HEK293 (cell line): Measurements from ENCODE around the gene SIK3.

Experiments used
- CTCF ChIA-PET: fragments of 350-600 bp; formaldehyde crosslinking; extraction: SDS; loops from one replicate; lab custom pipeline; 2021; ENCODE audit warnings: antibody characterized with exemption; lab: Yijun Ruan, JAX
- POLR2A ChIA-PET: fragments of 300-600 bp; formaldehyde crosslinking; extraction: SDS; loops from one replicate; lab custom pipeline; 2020; ENCODE audit warnings: antibody characterized with exemption, inconsistent platforms; lab: Yijun Ruan, JAX
- H3K27ac ChIP-seq: fragments of 200-500 bp; sonication (Bioruptor generic); 2 replicates; pipeline ENCODE4 v1.5.1; 2014; ENCODE audit warnings: low read depth, low read length, control low read depth, inconsistent platforms; ENCODE audit errors: extremely low read depth
- H3K36me3 ChIP-seq, 2 experiments: fragments of 200-500 bp in 1 of 2; sonication (Bioruptor generic) in 1 of 2; 1 replicate in 1 of 2; 2 replicates in 1 of 2; pipeline ENCODE4 v1.5.1; 2014 to 2017; ENCODE audit warnings: inconsistent platforms in 2 of 2, low read length in 2 of 2; ENCODE audit not compliant: control insufficient read depth in 2 of 2, insufficient read depth in 1 of 2
- H3K4me1 ChIP-seq: fragments of 200-500 bp; sonication (Bioruptor generic); 2 replicates; pipeline ENCODE4 v1.5.1; 2014; ENCODE audit warnings: mild to moderate bottlenecking, low read length, inconsistent platforms; ENCODE audit not compliant: control insufficient read depth, insufficient read depth
- H3K4me3 ChIP-seq: 2 replicates; pipeline ENCODE4 v1.5.1; 2011; ENCODE audit warnings: low read depth, mild to moderate bottlenecking, control low read depth, low read length, moderate library complexity
- H3K9me3 ChIP-seq: fragments of 200-500 bp; sonication (Bioruptor generic); 2 replicates; pipeline ENCODE4 v1.5.1; 2014; ENCODE audit warnings: low read depth, low read length, inconsistent platforms; ENCODE audit not compliant: control insufficient read depth, insufficient read depth
- EGR2 ChIP-seq: fragments of 450-650 bp; formaldehyde crosslinking; IDR thresholded peaks from 2 replicates; pipeline ENCODE4 v1.5.1; 2016; ENCODE audit warnings: low read depth, missing biosample characterization, missing genetic modification characterization
- IKZF3 ChIP-seq: fragments of 450-650 bp; IDR thresholded peaks from 2 replicates; pipeline ENCODE4 v1.5.0; 2018; ENCODE audit warnings: missing biosample characterization, mild to moderate bottlenecking, missing genetic modification characterization, moderate library complexity
- KLF1 ChIP-seq: fragments of 450-650 bp; formaldehyde crosslinking; IDR thresholded peaks from 2 replicates; pipeline ENCODE4 v1.5.1; 2016; ENCODE audit warnings: missing biosample characterization, missing genetic modification characterization
- PRDM4 ChIP-seq: fragments of 450-650 bp; formaldehyde crosslinking; IDR thresholded peaks from 2 replicates; pipeline ENCODE4 v1.5.1; 2017; ENCODE audit warnings: missing biosample characterization, missing genetic modification characterization
- SP7 ChIP-seq: fragments of 450-650 bp; formaldehyde crosslinking; IDR thresholded peaks from 2 replicates; pipeline ENCODE4 v1.5.1; 2016; ENCODE audit warnings: missing biosample characterization, missing genetic modification characterization
- ZFHX2 ChIP-seq: fragments of 450-650 bp; formaldehyde crosslinking; conservative IDR thresholded peaks from 2 replicates; pipeline ENCODE4 v1.5.1; 2016; ENCODE audit warnings: missing biosample characterization, missing genetic modification characterization
- ZFP69B ChIP-seq: fragments of 450-650 bp; formaldehyde crosslinking; IDR thresholded peaks from 2 replicates; pipeline ENCODE4 v1.5.1; 2016; ENCODE audit warnings: missing biosample characterization, missing genetic modification characterization
- ZNF23 ChIP-seq: fragments of 450-650 bp; formaldehyde crosslinking; IDR thresholded peaks from 2 replicates; pipeline ENCODE4 v1.5.1; 2016; ENCODE audit warnings: missing biosample characterization, missing genetic modification characterization, borderline replicate concordance
- ZNF394 ChIP-seq: fragments of 450-650 bp; formaldehyde crosslinking; IDR thresholded peaks from 2 replicates; pipeline ENCODE4 v1.5.1; 2016; ENCODE audit warnings: missing biosample characterization, missing genetic modification characterization, mild to moderate bottlenecking, moderate library complexity, borderline replicate concordance
- ZNF501 ChIP-seq: fragments of 450-650 bp; formaldehyde crosslinking; IDR thresholded peaks from 2 replicates; pipeline ENCODE4 v1.5.1; 2016; ENCODE audit warnings: missing biosample characterization, missing genetic modification characterization
- ZNF544 ChIP-seq: fragments of 450-650 bp; formaldehyde crosslinking; IDR thresholded peaks from 2 replicates; pipeline ENCODE4 v1.5.0; 2017; ENCODE audit warnings: missing biosample characterization, missing genetic modification characterization
- ZNF626 ChIP-seq: fragments of 450-650 bp; sonication (Bioruptor Pico); formaldehyde crosslinking; IDR thresholded peaks from 2 replicates; pipeline ENCODE4 v1.5.1; 2018; ENCODE audit warnings: missing biosample characterization, missing genetic modification characterization, inconsistent platforms
- ZNF830 ChIP-seq: fragments of 450-650 bp; IDR thresholded peaks from 2 replicates; pipeline ENCODE4 v1.5.0; 2018; ENCODE audit warnings: missing biosample characterization, missing genetic modification characterization, low read depth, mild to moderate bottlenecking, moderate library complexity
- TF ChIP-seq, protein P1 (sequence below): fragments of 450-650 bp; formaldehyde crosslinking; IDR thresholded peaks from 2 replicates; pipeline ENCODE4 v1.5.1; 2017; ENCODE audit warnings: missing biosample characterization, missing genetic modification characterization
- TF ChIP-seq, protein P2 (sequence below): fragments of 450-650 bp; formaldehyde crosslinking; IDR thresholded peaks from 2 replicates; pipeline ENCODE4 v1.5.1; 2016; ENCODE audit warnings: missing biosample characterization, missing genetic modification characterization

The SIK3 gene

GRCh38 chr11:117042689-117043088 lies 55.5 kb downstream of the SIK3 start (continued):
- TF ChIP-seq, protein P1, sequence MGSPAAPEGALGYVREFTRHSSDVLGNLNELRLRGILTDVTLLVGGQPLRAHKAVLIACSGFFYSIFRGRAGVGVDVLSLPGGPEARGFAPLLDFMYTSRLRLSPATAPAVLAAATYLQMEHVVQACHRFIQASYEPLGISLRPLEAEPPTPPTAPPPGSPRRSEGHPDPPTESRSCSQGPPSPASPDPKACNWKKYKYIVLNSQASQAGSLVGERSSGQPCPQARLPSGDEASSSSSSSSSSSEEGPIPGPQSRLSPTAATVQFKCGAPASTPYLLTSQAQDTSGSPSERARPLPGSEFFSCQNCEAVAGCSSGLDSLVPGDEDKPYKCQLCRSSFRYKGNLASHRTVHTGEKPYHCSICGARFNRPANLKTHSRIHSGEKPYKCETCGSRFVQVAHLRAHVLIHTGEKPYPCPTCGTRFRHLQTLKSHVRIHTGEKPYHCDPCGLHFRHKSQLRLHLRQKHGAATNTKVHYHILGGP (tag by site-specific recombination): no peak
- no peak for TF ChIP-seq KLF1 (tag by site-specific recombination)
- no peak for TF ChIP-seq ZNF501 (tag by site-specific recombination)
- no peak for TF ChIP-seq ZNF394 (tag by site-specific recombination)
- peak; percentile 81 for TF ChIP-seq IKZF3 (tag by site-specific recombination)
- no peak for TF ChIP-seq ZNF23 (tag by site-specific recombination)
- no peak for TF ChIP-seq ZNF830 (tag by site-specific recombination)
- TF ChIP-seq ZFP69B (tag by site-specific recombination): no peak
- TF ChIP-seq, protein P2, sequence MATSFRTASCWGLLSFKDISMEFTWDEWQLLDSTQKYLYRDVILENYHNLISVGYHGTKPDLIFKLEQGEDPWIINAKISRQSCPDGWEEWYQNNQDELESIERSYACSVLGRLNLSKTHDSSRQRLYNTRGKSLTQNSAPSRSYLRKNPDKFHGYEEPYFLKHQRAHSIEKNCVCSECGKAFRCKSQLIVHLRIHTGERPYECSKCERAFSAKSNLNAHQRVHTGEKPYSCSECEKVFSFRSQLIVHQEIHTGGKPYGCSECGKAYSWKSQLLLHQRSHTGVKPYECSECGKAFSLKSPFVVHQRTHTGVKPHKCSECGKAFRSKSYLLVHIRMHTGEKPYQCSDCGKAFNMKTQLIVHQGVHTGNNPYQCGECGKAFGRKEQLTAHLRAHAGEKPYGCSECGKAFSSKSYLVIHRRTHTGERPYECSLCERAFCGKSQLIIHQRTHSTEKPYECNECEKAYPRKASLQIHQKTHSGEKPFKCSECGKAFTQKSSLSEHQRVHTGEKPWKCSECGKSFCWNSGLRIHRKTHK (tag by site-specific recombination): no peak
- 0 out of 2 replicates have a peak, but pooled peaks have one; percentile 24 for TF ChIP-seq PRDM4

- H3K4me1 ChIP-seq: peaks cover 17% of the 10 kb centered on the region
- no peak overlapping the region for H3K4me3 ChIP-seq
- ChIA-PET POLR2A (interaction anchor here (0.6 to 1.5 kb wide), 2 partner anchors 14 to 273 kb away, joined by 3 to 7 read pairs; no protein-coding TSS in a partner anchor), CTCF (interaction anchor here (1.1 kb wide), 1 partner anchor 13 kb away, joined by 3 read pairs; no protein-coding TSS in a partner anchor)
- H3K27ac ChIP-seq: no peak overlapping the region
- H3K9me3 ChIP-seq: no peaks in the 10 kb centered on the region
- TF ChIP-seq EGR2 (peak; percentile 40; the same call in 1 of the 2 replicates), ZFHX2 (tag by site-specific recombination) (peak; percentile 30; the same call in 1 of the 2 replicates), ZNF544 (tag by site-specific recombination) (no peak), ZNF626 (tag by site-specific recombination) (no peak)
- TF ChIP-seq, all 188 proteins: peak for 2
- H3K36me3 ChIP-seq: no peaks in the 10 kb centered on the region
Measured at GRCh38 chr11:117039900-117040299, 58.3 kb downstream of the SIK3 start.

- H3K4me1 ChIP-seq: peaks cover 14% of the 10 kb centered on the region
- TF ChIP-seq EGR2 (no peak), SP7 (tag by site-specific recombination) (peak; percentile 61)
- ChIA-PET POLR2A (interaction anchor here (1.5 kb wide), 1 partner anchor 13 kb away, joined by 3 read pairs; no protein-coding TSS in a partner anchor), CTCF (interaction anchor here (0.6 kb wide), 2 partner anchors 65 to 1578 kb away, joined by 3 read pairs; no protein-coding TSS in a partner anchor)
- H3K27ac ChIP-seq: no peak overlapping the region
- H3K9me3 ChIP-seq: no peaks in the 10 kb centered on the region
- H3K36me3 ChIP-seq: no peaks in the 10 kb centered on the region
- H3K4me3 ChIP-seq: no peak overlapping the region
Measured at GRCh38 chr11:117039270-117039669, 59.0 kb downstream of the SIK3 start.
